Caco-2 (cell line): ENCODE measurements around the gene ERC2. TPM values are rescaled to one million over a fixed set of nuclear protein-coding genes. Genes with fewer than 3 reads are reported as not detected.

ENCODE experiments used
- BruUV-seq: library from RNA; stranded (reverse); fragments of 400-500 nt; replicated peaks from 2 replicates; lab custom pipeline; 2021; lab: Mats Ljungman, UMichigan
- CTCF ChIA-PET: fragments of 300-600 bp; sonication (Branson Sonifier 250); formaldehyde crosslinking; loops from one replicate; lab custom pipeline; 2022; ENCODE audit warnings: antibody characterized with exemption; lab: Charles Lee
- POLR2A ChIA-PET: fragments of 300-600 bp; sonication (Branson Sonifier 250); formaldehyde crosslinking; loops from one replicate; lab custom pipeline; 2022; ENCODE audit warnings: antibody characterized with exemption; lab: Charles Lee
- DNase-seq, 2 experiments: peaks; one replicate each; pipeline versions ENCODE4 v3.0.0 to v3.0.0-alpha.2; 2020 to 2022
- H3K27me3 ChIP-seq: replicated peaks from 2 replicates; pipeline ENCODE4 v1.6.0; 2011; ENCODE audit warnings: low read length; ENCODE audit not compliant: control insufficient read depth, insufficient read depth
- H3K36me3 ChIP-seq: 2 replicates; pipeline ENCODE4 v1.5.1; 2011; ENCODE audit warnings: low read length; ENCODE audit not compliant: control insufficient read depth, insufficient read depth
- H3K4me1 ChIP-seq: fragments of 250-450 bp; sonication (Bioruptor Pico); 2 replicates; pipeline ENCODE4 v1.5.1; 2020; ENCODE audit warnings: mild to moderate bottlenecking
- H3K4me3 ChIP-seq: 2 replicates; pipeline ENCODE4 v1.5.1; 2011; ENCODE audit warnings: low read depth, mild to moderate bottlenecking, control low read depth, low read length
- H3K9me3 ChIP-seq: fragments of 250-450 bp; sonication (Bioruptor Pico); 2 replicates; pipeline ENCODE4 v1.5.1; 2020; ENCODE audit warnings: mild to moderate bottlenecking, moderate library complexity
- H3K27ac Mint-ChIP-seq: one replicate; pipeline ENCODE4 v1.8.0; 2022; ENCODE audit warnings: mixed read lengths; ENCODE audit not compliant: unreplicated experiment
- H3K27me3 Mint-ChIP-seq: one replicate; pipeline ENCODE4 v1.8.0; 2022; ENCODE audit warnings: mixed read lengths; ENCODE audit not compliant: insufficient read depth, unreplicated experiment
- H3K36me3 Mint-ChIP-seq: one replicate; pipeline ENCODE4 v1.8.0; 2022; ENCODE audit warnings: mild to moderate bottlenecking, mixed read lengths; ENCODE audit not compliant: insufficient read depth, unreplicated experiment
- H3K4me1 Mint-ChIP-seq: one replicate; pipeline ENCODE4 v1.8.0; 2022; ENCODE audit warnings: low read depth, mixed read lengths; ENCODE audit not compliant: unreplicated experiment
- H3K4me3 Mint-ChIP-seq: one replicate; pipeline ENCODE4 v1.8.0; 2022; ENCODE audit warnings: mild to moderate bottlenecking, moderate library complexity, mixed read lengths; ENCODE audit not compliant: unreplicated experiment
- H3K9me3 Mint-ChIP-seq: one replicate; pipeline ENCODE4 v1.8.0; 2022; ENCODE audit warnings: mixed read lengths; ENCODE audit not compliant: unreplicated experiment
- CTCF ChIP-seq, 2 experiments: fragments of 200-600 bp in 1 of 2; IDR thresholded peaks; 1 replicate in 1 of 2; 2 replicates in 1 of 2; pipeline versions ENCODE4 v1.5.1 to v1.8.0; 2011 to 2022; ENCODE audit warnings: antibody characterized with exemption in 1 of 2, control low read depth in 1 of 2, inconsistent platforms in 1 of 2, low read depth in 1 of 2, low read length in 1 of 2, mild to moderate bottlenecking in 1 of 2, moderate library complexity in 1 of 2; ENCODE audit not compliant: insufficient read depth in 1 of 2, severe bottlenecking in 1 of 2, unreplicated experiment in 1 of 2
- intact Hi-C: fragments of 100-400 bp; cut with micrococcal nuclease; formaldehyde crosslinking; loops from one replicate; pipeline ENCODE4 v1.10.0; 2022; ENCODE audit not compliant: unreplicated experiment
- total RNA-seq: library from RNA; stranded (reverse); gene quantifications from 2 replicates; pipeline ENCODE4 v1.2.3, GENCODE V29; 2022

Gene ERC2
- total RNA-seq, 1 experiment from 2014 or later, result 0.54 TPM

- intact Hi-C loops, result no loop called here
Observed at GRCh38 chr3:55646121-55646520, 822.1 kb downstream of the ERC2 start.

GRCh38 chr3:55645422-55645821, 822.8 kb downstream of the ERC2 start:
- POLR2A ChIA-PET, result no interaction called here
- Histone ChIP-seq H3K4me3 (no peak overlapping the region), H3K27me3 (no peaks in the 10 kb centered on the region), H3K9me3 (no peaks in the 10 kb centered on the region), H3K36me3 (no peaks in the 10 kb centered on the region), H3K4me1 (no peaks in the 10 kb centered on the region)
- no TSS peak for BruUV-seq
- TF ChIP-seq CTCF (IDR thresholded peaks at IDR 0.05; ENCODE audit: insufficient read depth in 1 of 2, low read depth in 1 of 2, low read length in 1 of 2, severe bottlenecking in 1 of 2, unreplicated experiment in 1 of 2), result no peak
- Mint-ChIP-seq H3K36me3 (no peaks in the 10 kb centered on the region), H3K4me3 (no peak overlapping the region), H3K27ac (no peak overlapping the region), H3K9me3 (no peaks in the 10 kb centered on the region), H3K4me1 (peaks cover 6% of the 10 kb centered on the region), H3K27me3 (peaks cover 8% of the 10 kb centered on the region)
- no peak for DNase-seq
- CTCF ChIA-PET, result interaction anchor here (0.7 kb wide), 1 partner anchor 19 kb away, joined by 3 read pairs; no protein-coding TSS in a partner anchor
- intact Hi-C loops, result no loop called here

More at GRCh38 chr3:55646121-55646520, 822.1 kb downstream of the ERC2 start:
- H3K4me3 Mint-ChIP-seq, result no peak overlapping the region
- Histone ChIP-seq H3K36me3 (no peaks in the 10 kb centered on the region), H3K4me3 (no peak overlapping the region), H3K27me3 (no peaks in the 10 kb centered on the region), H3K4me1 (no peaks in the 10 kb centered on the region), H3K9me3 (no peaks in the 10 kb centered on the region)
- peaks cover 9% of the 10 kb centered on the region for H3K27me3 Mint-ChIP-seq
- no peaks in the 10 kb centered on the region for H3K36me3 Mint-ChIP-seq
- TF ChIP-seq CTCF (IDR thresholded peaks at IDR 0.05; ENCODE audit: insufficient read depth in 1 of 2, low read depth in 1 of 2, low read length in 1 of 2, severe bottlenecking in 1 of 2, unreplicated experiment in 1 of 2), result no peak
- DNase-seq, result no peak
- CTCF ChIA-PET, result no interaction called here
- H3K9me3 Mint-ChIP-seq, result no peaks in the 10 kb centered on the region
- POLR2A ChIA-PET, result no interaction called here
- no peak overlapping the region for H3K27ac Mint-ChIP-seq
- BruUV-seq, result no TSS peak
- peaks cover 6% of the 10 kb centered on the region for H3K4me1 Mint-ChIP-seq

- Histone ChIP-seq H3K27me3 (no peaks in the 10 kb centered on the region), H3K36me3 (no peaks in the 10 kb centered on the region), H3K4me3 (no peak overlapping the region), H3K9me3 (no peaks in the 10 kb centered on the region), H3K4me1 (no peaks in the 10 kb centered on the region)
- peaks cover 8% of the 10 kb centered on the region for H3K27me3 Mint-ChIP-seq
- H3K27ac Mint-ChIP-seq, result no peak overlapping the region
- TF ChIP-seq CTCF (IDR thresholded peaks at IDR 0.05; ENCODE audit: insufficient read depth in 1 of 2, low read depth in 1 of 2, low read length in 1 of 2, severe bottlenecking in 1 of 2, unreplicated experiment in 1 of 2), result no peak
- H3K4me1 Mint-ChIP-seq, result peaks cover 6% of the 10 kb centered on the region
- ChIA-PET POLR2A (no interaction called here), CTCF (no interaction called here)
- no peaks in the 10 kb centered on the region for H3K9me3 Mint-ChIP-seq
- no TSS peak for BruUV-seq
- H3K36me3 Mint-ChIP-seq, result no peaks in the 10 kb centered on the region
- DNase-seq, result no peak
- intact Hi-C loops, result no loop called here
- no peak overlapping the region for H3K4me3 Mint-ChIP-seq
Observed at GRCh38 chr3:55643283-55643682, 825.0 kb downstream of the ERC2 start.
